Activated naive CD8-positive, alpha-beta T cell treated with anti-CD3 and anti-CD28 coated beads, Interleukin-2, amount 10 ng/mL, durations not matched to agents 7 days and 5 days (primary cell): Measurements from ENCODE around the gene KIF18B. TPM values are rescaled to one million over a fixed set of nuclear protein-coding genes. Genes with fewer than 3 reads are reported as not detected.

Experiments used
- ATAC-seq: fragments of 150-1000 bp; cut with Tn5 transposase; one replicate; pipeline ENCODE4 v1.10.0; 2021; ENCODE audit warnings: low read depth, moderate library complexity
- POLR2A ChIA-PET: fragments of 350-600 bp; sonication (Branson Sonifier 250); formaldehyde crosslinking; loops from one replicate; lab custom pipeline; 2021; ENCODE audit warnings: antibody characterized with exemption; lab: Charles Lee
- DNase-seq: peaks from one replicate; pipeline ENCODE4 v3.0.0; 2021
- H3K27ac Mint-ChIP-seq: one replicate; pipeline ENCODE4 v1.8.0; 2022; ENCODE audit warnings: mild to moderate bottlenecking, mixed read lengths
- H3K27me3 Mint-ChIP-seq: one replicate; pipeline ENCODE4 v1.8.0; 2022; ENCODE audit warnings: mild to moderate bottlenecking, moderate library complexity, mixed read lengths
- H3K36me3 Mint-ChIP-seq: one replicate; pipeline ENCODE4 v1.8.0; 2021; ENCODE audit warnings: mild to moderate bottlenecking, mixed read lengths
- H3K4me1 Mint-ChIP-seq: one replicate; pipeline ENCODE4 v1.8.0; 2021; ENCODE audit warnings: mixed read lengths
- H3K4me3 Mint-ChIP-seq: one replicate; pipeline ENCODE4 v1.8.0; 2022; ENCODE audit warnings: mild to moderate bottlenecking, moderate library complexity, mixed read lengths
- H3K9me3 Mint-ChIP-seq: one replicate; pipeline ENCODE4 v1.8.0; 2021; ENCODE audit warnings: mixed read lengths
- total RNA-seq, 2 experiments: library from RNA; stranded (reverse); gene quantifications; one replicate each; pipeline ENCODE4 v1.2.3, GENCODE V29; 2021

The KIF18B gene
- total RNA-seq, 2 experiments from 2014 or later: 66.7 to 70.5 TPM

- no peak for ATAC-seq
- DNase-seq: no peak
- Mint-ChIP-seq H3K9me3 (no peaks in the 10 kb centered on the region), H3K4me1 (peaks cover 9% of the 10 kb centered on the region), H3K27me3 (peaks cover 24% of the 10 kb centered on the region), H3K36me3 (no peaks in the 10 kb centered on the region), H3K27ac (no peak overlapping the region), H3K4me3 (no peak overlapping the region)
- POLR2A ChIA-PET: no interaction called here
These were observed 38.7 kb downstream of the KIF18B start for GRCh38 chr17:44908761-44909326.

GRCh38 chr17:44907729-44908470 is 39.7 kb downstream of the KIF18B start:
- H3K27me3 Mint-ChIP-seq: peaks cover 19% of the 10 kb centered on the region
- no peak overlapping the region for H3K4me3 Mint-ChIP-seq
- no peak overlapping the region for H3K27ac Mint-ChIP-seq
- DNase-seq: no peak
- peaks cover 4% of the 10 kb centered on the region for H3K4me1 Mint-ChIP-seq
- ATAC-seq: no peak
- H3K9me3 Mint-ChIP-seq: no peaks in the 10 kb centered on the region
- POLR2A ChIA-PET: no interaction called here
- no peaks in the 10 kb centered on the region for H3K36me3 Mint-ChIP-seq

GRCh38 chr17:44906763-44907728 is 40.5 kb downstream of the KIF18B start:
- Mint-ChIP-seq H3K9me3 (no peaks in the 10 kb centered on the region), H3K4me3 (no peak overlapping the region), H3K4me1 (peaks cover 4% of the 10 kb centered on the region), H3K27ac (no peak overlapping the region), H3K27me3 (peaks cover 11% of the 10 kb centered on the region), H3K36me3 (no peaks in the 10 kb centered on the region)
- ATAC-seq: no peak
- POLR2A ChIA-PET: no interaction called here
- DNase-seq: no peak

GRCh38 chr17:44906010-44906646 is 41.4 kb downstream of the KIF18B start:
- POLR2A ChIA-PET: no interaction called here
- Mint-ChIP-seq H3K9me3 (no peaks in the 10 kb centered on the region), H3K27me3 (peaks cover 8% of the 10 kb centered on the region), H3K27ac (no peak overlapping the region), H3K4me1 (peaks cover 4% of the 10 kb centered on the region), H3K4me3 (no peak overlapping the region), H3K36me3 (no peaks in the 10 kb centered on the region)
- ATAC-seq: no peak
- no peak for DNase-seq

GRCh38 chr17:44905006-44906000 is 42.3 kb downstream of the KIF18B start:
- DNase-seq: no peak
- H3K36me3 Mint-ChIP-seq: no peaks in the 10 kb centered on the region
- POLR2A ChIA-PET: no interaction called here

GRCh38 chr17:44904001-44904984 is 43.3 kb downstream of the KIF18B start:
- no peak for DNase-seq
- no peak for ATAC-seq
- Mint-ChIP-seq H3K27ac (no peak overlapping the region), H3K36me3 (no peaks in the 10 kb centered on the region), H3K27me3 (peaks cover 13% of the 10 kb centered on the region), H3K4me1 (peaks cover 7% of the 10 kb centered on the region), H3K9me3 (no peaks in the 10 kb centered on the region), H3K4me3 (no peak overlapping the region)
- POLR2A ChIA-PET: no interaction called here

More at GRCh38 chr17:44905006-44906000, 42.3 kb downstream of the KIF18B start:
- Mint-ChIP-seq H3K4me3 (no peak overlapping the region), H3K27ac (no peak overlapping the region), H3K9me3 (no peaks in the 10 kb centered on the region), H3K27me3 (peaks cover 8% of the 10 kb centered on the region), H3K4me1 (peaks cover 4% of the 10 kb centered on the region)
- no peak for ATAC-seq

- H3K9me3 Mint-ChIP-seq: no peaks in the 10 kb centered on the region
- POLR2A ChIA-PET: interaction anchor here (0.8 kb wide), 1 partner anchor 8 kb away, joined by 3 read pairs; no protein-coding TSS in a partner anchor
These were observed 44.4 kb downstream of the KIF18B start for GRCh38 chr17:44903012-44903685.

GRCh38 chr17:44902135-44902760 is 45.3 kb downstream of the KIF18B start:
- Mint-ChIP-seq H3K36me3 (peaks cover 4% of the 10 kb centered on the region), H3K4me1 (peaks cover 15% of the 10 kb centered on the region), H3K27me3 (peaks cover 13% of the 10 kb centered on the region), H3K4me3 (no peak overlapping the region), H3K27ac (no peak overlapping the region), H3K9me3 (no peaks in the 10 kb centered on the region)
- no peak for ATAC-seq
- POLR2A ChIA-PET: interaction anchor here (0.8 kb wide), 1 partner anchor 9 kb away, joined by 3 read pairs; no protein-coding TSS in a partner anchor
- no peak for DNase-seq

More at GRCh38 chr17:44903012-44903685, 44.4 kb downstream of the KIF18B start:
- DNase-seq (no peak), ATAC-seq (no peak)
- Mint-ChIP-seq H3K4me3 (no peak overlapping the region), H3K27ac (no peak overlapping the region), H3K27me3 (peaks cover 13% of the 10 kb centered on the region), H3K4me1 (peaks cover 14% of the 10 kb centered on the region), H3K36me3 (peaks cover 4% of the 10 kb centered on the region)

- Mint-ChIP-seq H3K27ac (no peak overlapping the region), H3K36me3 (peaks cover 4% of the 10 kb centered on the region), H3K4me1 (peaks cover 15% of the 10 kb centered on the region)
These were observed 46.1 kb downstream of the KIF18B start for GRCh38 chr17:44901411-44901921.

GRCh38 chr17:44900894-44901293 is 46.7 kb downstream of the KIF18B start:
- Mint-ChIP-seq H3K4me1 (peaks cover 18% of the 10 kb centered on the region), H3K27ac (no peak overlapping the region), H3K9me3 (no peaks in the 10 kb centered on the region), H3K27me3 (peaks cover 13% of the 10 kb centered on the region), H3K4me3 (no peak overlapping the region), H3K36me3 (peaks cover 6% of the 10 kb centered on the region)
- no peak for DNase-seq
- ATAC-seq: no peak
- POLR2A ChIA-PET: no interaction called here

More at GRCh38 chr17:44901411-44901921, 46.1 kb downstream of the KIF18B start:
- no peak overlapping the region for H3K4me3 Mint-ChIP-seq
- no peaks in the 10 kb centered on the region for H3K9me3 Mint-ChIP-seq
- ATAC-seq (no peak), DNase-seq (no peak)
- POLR2A ChIA-PET: no interaction called here
- peaks cover 13% of the 10 kb centered on the region for H3K27me3 Mint-ChIP-seq
